Measurements from ENCODE around the gene PC.
"Not testable (repeated sequence)": the region's sequence is repeated elsewhere in the genome, so short reads cannot be mapped to it uniquely, and the experiment has no call there.

DNA sequence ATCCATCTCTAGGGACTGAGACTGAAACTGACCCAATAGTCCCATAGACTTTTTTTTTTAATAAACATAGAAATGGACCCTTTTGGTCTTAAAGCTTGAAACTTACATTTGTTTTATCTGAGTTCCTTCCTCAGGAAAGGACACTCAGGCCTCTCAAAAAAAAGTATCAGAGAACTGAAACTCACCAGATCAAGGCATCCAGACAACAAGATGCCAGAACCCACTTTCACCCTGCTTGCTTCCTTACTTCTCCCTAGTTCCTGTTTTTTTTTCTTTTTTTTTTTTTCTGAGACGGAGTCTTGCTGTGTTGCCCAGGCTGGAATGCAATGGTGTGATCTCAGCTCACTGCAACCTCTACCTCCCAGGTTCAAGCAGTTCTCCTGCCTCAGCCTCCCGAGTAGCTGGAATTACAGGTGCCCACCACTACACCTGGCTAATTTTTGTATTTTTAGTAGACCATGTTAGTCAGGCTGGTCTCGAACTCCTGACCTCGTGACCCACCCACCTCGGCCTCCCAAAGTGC is 3.6 kb upstream of the PC start:
- TF ChIP-seq, protein P1, sequence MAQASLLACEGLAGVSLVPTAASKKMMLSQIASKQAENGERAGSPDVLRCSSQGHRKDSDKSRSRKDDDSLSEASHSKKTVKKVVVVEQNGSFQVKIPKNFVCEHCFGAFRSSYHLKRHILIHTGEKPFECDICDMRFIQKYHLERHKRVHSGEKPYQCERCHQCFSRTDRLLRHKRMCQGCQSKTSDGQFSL (CRISPR knock-in tag; IDR thresholded peaks at IDR 0.05) = not testable (repeated sequence)
- TF ChIP-seq, protein P1 (tag; IDR thresholded peaks at IDR 0.05) = not testable (repeated sequence)
- TF ChIP-seq, protein P2, sequence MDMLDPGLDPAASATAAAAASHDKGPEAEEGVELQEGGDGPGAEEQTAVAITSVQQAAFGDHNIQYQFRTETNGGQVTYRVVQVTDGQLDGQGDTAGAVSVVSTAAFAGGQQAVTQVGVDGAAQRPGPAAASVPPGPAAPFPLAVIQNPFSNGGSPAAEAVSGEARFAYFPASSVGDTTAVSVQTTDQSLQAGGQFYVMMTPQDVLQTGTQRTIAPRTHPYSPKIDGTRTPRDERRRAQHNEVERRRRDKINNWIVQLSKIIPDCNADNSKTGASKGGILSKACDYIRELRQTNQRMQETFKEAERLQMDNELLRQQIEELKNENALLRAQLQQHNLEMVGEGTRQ (CRISPR knock-in tag; IDR thresholded peaks at IDR 0.05) = not testable (repeated sequence)
- TF ChIP-seq CBX2 (IDR thresholded peaks at IDR 0.05; ENCODE audit: insufficient read depth, low read length, poor library complexity, severe bottlenecking); ZNF12 (CRISPR knock-in tag; IDR thresholded peaks at IDR 0.05): not testable (repeated sequence)
